Thyroid gland (tissue), 4 donors: ENCODE measurements around the gene USP6NL.

Source experiments
- POLR2A ChIP-seq, 2 donors: fragments of 450-650 bp; IDR thresholded peaks; one replicate each; pipeline ENCODE4 v1.6.1; 2017; ENCODE audit warnings: antibody characterized with exemption in 2 of 2, mild to moderate bottlenecking in 2 of 2, moderate library complexity in 1 of 2
- TF ChIP-seq, protein P1 (sequence below), 6 experiments: fragments of 200-600 bp in 3 of 6; fragments of 450-650 bp in 3 of 6; sonication (generic) in 3 of 6; IDR thresholded peaks; one replicate each; pipeline ENCODE4 v1.5.1; 2016 to 2019; ENCODE audit warnings: antibody characterized with exemption in 6 of 6, mild to moderate bottlenecking in 2 of 6, inconsistent platforms in 1 of 6, moderate library complexity in 1 of 6

GRCh38 chr10:11511321-11511720, 100.1 kb downstream of the USP6NL start:
- TF ChIP-seq, protein P1, sequence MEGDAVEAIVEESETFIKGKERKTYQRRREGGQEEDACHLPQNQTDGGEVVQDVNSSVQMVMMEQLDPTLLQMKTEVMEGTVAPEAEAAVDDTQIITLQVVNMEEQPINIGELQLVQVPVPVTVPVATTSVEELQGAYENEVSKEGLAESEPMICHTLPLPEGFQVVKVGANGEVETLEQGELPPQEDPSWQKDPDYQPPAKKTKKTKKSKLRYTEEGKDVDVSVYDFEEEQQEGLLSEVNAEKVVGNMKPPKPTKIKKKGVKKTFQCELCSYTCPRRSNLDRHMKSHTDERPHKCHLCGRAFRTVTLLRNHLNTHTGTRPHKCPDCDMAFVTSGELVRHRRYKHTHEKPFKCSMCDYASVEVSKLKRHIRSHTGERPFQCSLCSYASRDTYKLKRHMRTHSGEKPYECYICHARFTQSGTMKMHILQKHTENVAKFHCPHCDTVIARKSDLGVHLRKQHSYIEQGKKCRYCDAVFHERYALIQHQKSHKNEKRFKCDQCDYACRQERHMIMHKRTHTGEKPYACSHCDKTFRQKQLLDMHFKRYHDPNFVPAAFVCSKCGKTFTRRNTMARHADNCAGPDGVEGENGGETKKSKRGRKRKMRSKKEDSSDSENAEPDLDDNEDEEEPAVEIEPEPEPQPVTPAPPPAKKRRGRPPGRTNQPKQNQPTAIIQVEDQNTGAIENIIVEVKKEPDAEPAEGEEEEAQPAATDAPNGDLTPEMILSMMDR (IDR thresholded peaks at IDR 0.05): no peak
- TF ChIP-seq POLR2A (IDR thresholded peaks at IDR 0.05): no peak
